Measurements from ENCODE around the gene PTGES.

DNA sequence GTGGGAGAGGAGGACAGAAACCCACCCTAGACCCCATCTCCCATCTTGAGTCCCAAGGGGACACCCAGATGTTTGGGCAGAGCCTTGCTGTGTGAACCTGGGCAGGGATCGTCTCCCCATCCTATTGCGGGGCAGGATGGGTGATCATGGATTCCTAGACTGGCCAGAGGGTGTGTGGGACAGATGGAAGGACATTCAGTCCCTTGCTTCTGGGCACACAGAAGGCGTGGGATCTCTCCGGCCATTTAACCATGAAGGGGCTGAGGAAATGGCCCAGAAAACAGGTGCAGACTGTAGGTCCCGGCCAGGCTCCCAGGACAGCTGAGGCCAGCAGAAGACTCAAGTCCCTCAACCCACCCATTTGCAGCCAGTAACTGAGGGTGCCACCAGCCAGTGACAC is 29.9 kb downstream of the PTGES start:
- TF ChIP-seq CTCF (IDR thresholded peaks at IDR 0.05): no peak
- no peak for TF ChIP-seq EP300 (IDR thresholded peaks at IDR 0.05)
- no peak for TF ChIP-seq POLR2A (IDR thresholded peaks at IDR 0.05)

Data from sigmoid colon (tissue), 4 donors.